Ovary (tissue), 9 donors: ENCODE results near the gene CRLF1. TPM values are rescaled to one million over a fixed set of nuclear protein-coding genes. Genes with fewer than 3 reads are reported as not detected.

ENCODE experiments used
- DNase-seq, 5 donors: peaks; one replicate each; pipeline ENCODE4 v3.0.0-alpha.2; 2019 to 2020
- H3K27ac ChIP-seq, 2 donors: fragments of 200-600 bp; one replicate each; pipeline versions ENCODE4 v1.5.1 to v1.8.0; 2019 to 2022
- H3K27me3 ChIP-seq: fragments of 200-600 bp; one replicate; pipeline ENCODE4 v1.8.0; 2022
- H3K36me3 ChIP-seq: fragments of 200-600 bp; sonication (generic); one replicate; pipeline ENCODE4 v1.5.1; 2019
- H3K4me1 ChIP-seq: one replicate; pipeline ENCODE4 v1.8.1; 2013; ENCODE audit warnings: mild to moderate bottlenecking, moderate library complexity; ENCODE audit not compliant: insufficient read depth
- H3K4me3 ChIP-seq: fragments of 200-600 bp; sonication (generic); one replicate; pipeline ENCODE4 v1.5.1; 2017
- H3K9me3 ChIP-seq, 2 donors: fragments of 200-600 bp in 1 of 2; sonication (generic) in 1 of 2; one replicate each; pipeline versions ENCODE4 v1.5.1 to v1.8.1; 2013 to 2019; ENCODE audit warnings: mild to moderate bottlenecking in 1 of 2, moderate library complexity in 1 of 2
- EP300 ChIP-seq: sonication (generic); formaldehyde crosslinking; IDR thresholded peaks from one replicate; pipeline ENCODE4 v1.6.1; 2017; ENCODE audit warnings: antibody characterized with exemption
- POLR2A ChIP-seq: fragments of 450-650 bp; IDR thresholded peaks from one replicate; pipeline ENCODE4 v1.6.1; 2017; ENCODE audit warnings: antibody characterized with exemption, mild to moderate bottlenecking, moderate library complexity
- WGBS, 3 donors: extraction: QIAGEN DNeasy Blood & Tissue Kit in 1 of 3; methylation state at CpG; one replicate each; pipeline versions ENCODE4 v1.1.5 to v1.1.7; 2013 to 2017; 5-methylcytosine and 5-hydroxymethylcytosine counted together
- intact Hi-C, 4 donors: fragments of 100-400 bp; cut with DNase I; formaldehyde crosslinking; loops; one replicate each; pipeline versions ENCODE4 v1.11.0 to v1.15.1; 2022 to 2023
- polyA plus RNA-seq, 2 donors: library from polyadenylated mRNA; stranded (reverse); fragments of 200-250 nt in 1 of 2; fragments of 350-450 nt in 1 of 2; fragmentation: Illumina TruSeq in 1 of 2; extraction: RNeasy Lipid Tissue Mini Kit (QIAGEN cat#74804) in 1 of 2; gene quantifications; one replicate each; pipeline ENCODE4 v1.2.3, GENCODE V29; 2013 to 2014
- total RNA-seq, 7 donors: library from RNA; depleted of rRNA in 2 of 7; stranded (reverse); fragments of >200 nt in 2 of 7; fragmentation: NEBNext Ultra II Directional in 3 of 7; extraction: Animal tissue kit (Norgen Biotek cat#: 25700) in 3 of 7; gene quantifications; one replicate each; pipeline versions ENCODE4 v1.1.0 to v1.2.4, GENCODE V29; 2016 to 2023
- TF ChIP-seq, protein P1 (sequence below), 3 donors: fragments of 450-650 bp in 2 of 3; fragments of 200-600 bp in 1 of 3; IDR thresholded peaks; one replicate each; pipeline versions ENCODE4 v1.5.1 to v1.8.0; 2016 to 2022; ENCODE audit warnings: antibody characterized with exemption in 3 of 3, mild to moderate bottlenecking in 1 of 3
- donor health status: DM: no; HTN: no; CAD: no; lungs with moderate emphysema.
- donor health status: DM: no; HTN: no; CAD: no.
- donor health status: Bipolar disorder and iron deficiency.
- donor health status: DM: yes; HTN: yes; CAD: no.
- donor health status: DM: no; HTN: no; CAD: no.
- donor health status: DM: yes; HTN: yes; CAD: no.

Gene CRLF1
- total and polyA plus RNA-seq, 9 donors, result 0.51 to 1.2 (median 1.0) TPM; not detected in 3

DNA sequence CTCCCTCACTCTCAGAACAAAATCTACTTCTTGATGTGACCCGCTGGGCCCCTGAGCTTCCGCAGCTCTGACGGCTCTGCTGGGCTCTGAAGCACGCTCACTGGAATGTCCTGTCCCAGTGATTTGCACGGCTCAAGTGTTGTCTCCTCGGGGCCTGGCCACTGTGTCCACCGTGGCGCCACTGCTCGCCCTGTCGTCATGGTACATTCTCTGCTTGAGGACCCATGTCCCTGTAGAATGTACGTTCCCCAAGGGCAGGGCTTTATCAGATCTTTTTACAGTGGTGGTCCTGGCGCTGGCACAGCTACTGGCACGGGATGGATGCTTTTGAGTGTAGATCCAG, 42.3 kb upstream of the CRLF1 start:
- H3K9me3 ChIP-seq, result no peaks in the 10 kb centered on the region
- intact Hi-C loops, result no loop called here
- no peaks in the 10 kb centered on the region for H3K36me3 ChIP-seq
- H3K27ac ChIP-seq, result peak overlapping the region; percentile 18 to 90
- H3K27me3 ChIP-seq, result no peaks in the 10 kb centered on the region
- TF ChIP-seq, protein P1, sequence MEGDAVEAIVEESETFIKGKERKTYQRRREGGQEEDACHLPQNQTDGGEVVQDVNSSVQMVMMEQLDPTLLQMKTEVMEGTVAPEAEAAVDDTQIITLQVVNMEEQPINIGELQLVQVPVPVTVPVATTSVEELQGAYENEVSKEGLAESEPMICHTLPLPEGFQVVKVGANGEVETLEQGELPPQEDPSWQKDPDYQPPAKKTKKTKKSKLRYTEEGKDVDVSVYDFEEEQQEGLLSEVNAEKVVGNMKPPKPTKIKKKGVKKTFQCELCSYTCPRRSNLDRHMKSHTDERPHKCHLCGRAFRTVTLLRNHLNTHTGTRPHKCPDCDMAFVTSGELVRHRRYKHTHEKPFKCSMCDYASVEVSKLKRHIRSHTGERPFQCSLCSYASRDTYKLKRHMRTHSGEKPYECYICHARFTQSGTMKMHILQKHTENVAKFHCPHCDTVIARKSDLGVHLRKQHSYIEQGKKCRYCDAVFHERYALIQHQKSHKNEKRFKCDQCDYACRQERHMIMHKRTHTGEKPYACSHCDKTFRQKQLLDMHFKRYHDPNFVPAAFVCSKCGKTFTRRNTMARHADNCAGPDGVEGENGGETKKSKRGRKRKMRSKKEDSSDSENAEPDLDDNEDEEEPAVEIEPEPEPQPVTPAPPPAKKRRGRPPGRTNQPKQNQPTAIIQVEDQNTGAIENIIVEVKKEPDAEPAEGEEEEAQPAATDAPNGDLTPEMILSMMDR (IDR thresholded peaks at IDR 0.05), result no peak
- TF ChIP-seq EP300 (no peak), POLR2A (no peak)
- peaks cover 20% of the 10 kb centered on the region for H3K4me1 ChIP-seq
- peak in 2 of 5 donors; percentile 44 to 45 for DNase-seq
- no peak overlapping the region for H3K4me3 ChIP-seq
- 69 to 78% (median 74%) methylated on average over 13 of the region's 13 CpGs for WGBS, 3 donors

DNA sequence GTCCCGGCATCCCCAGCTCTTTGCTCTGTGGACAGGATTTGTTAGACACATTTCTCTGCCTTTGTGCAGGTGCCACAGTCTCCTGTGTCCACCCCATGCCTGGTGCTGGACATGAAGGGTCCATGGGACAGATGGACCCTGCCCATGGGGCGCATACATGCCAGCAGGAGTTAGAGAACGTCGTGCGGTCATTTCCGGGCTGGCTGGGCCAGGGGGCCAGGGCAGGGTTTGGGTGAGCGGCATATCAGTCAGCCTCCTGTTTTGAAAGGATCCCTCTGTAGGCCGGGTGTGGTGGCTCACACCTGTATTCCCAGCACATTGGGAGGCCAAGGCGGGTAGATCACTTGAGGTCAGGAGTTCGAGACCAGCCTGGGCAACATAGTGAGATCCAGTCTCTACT, 41.2 kb upstream of the CRLF1 start:
- no peak overlapping the region for H3K27ac ChIP-seq
- H3K4me1 ChIP-seq, result peaks cover 20% of the 10 kb centered on the region
- no peaks in the 10 kb centered on the region for H3K9me3 ChIP-seq
- WGBS, 3 donors, result 90 to 98% (median 95%) methylated on average over 10 of the region's 10 CpGs
- no peaks in the 10 kb centered on the region for H3K27me3 ChIP-seq
- no peak for DNase-seq
- no peak overlapping the region for H3K4me3 ChIP-seq
- no peak for TF ChIP-seq POLR2A
- no peak for TF ChIP-seq EP300
- TF ChIP-seq, protein P1 (IDR thresholded peaks at IDR 0.05), result no peak
- intact Hi-C loops, result no loop called here
- H3K36me3 ChIP-seq, result no peaks in the 10 kb centered on the region

DNA sequence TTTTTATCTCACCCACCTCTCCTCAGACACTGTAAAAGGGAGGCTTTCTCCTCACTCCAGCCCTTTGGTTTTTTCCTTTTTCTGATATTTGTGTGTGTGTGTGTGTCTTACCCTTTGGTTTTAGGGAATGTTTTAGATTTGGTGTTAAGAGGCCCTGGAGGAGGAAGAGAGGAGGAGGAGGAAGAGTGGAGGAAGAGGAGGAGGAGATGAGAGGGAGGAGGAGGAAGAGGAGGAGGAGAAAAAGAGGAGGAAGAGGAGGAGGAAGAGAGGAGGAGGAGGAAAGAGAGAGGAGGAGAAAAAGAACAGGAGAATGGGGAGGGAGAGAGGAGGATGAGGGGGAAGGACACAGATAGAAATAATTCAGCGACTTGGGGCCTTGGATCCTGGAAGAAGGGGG, 40.8 kb upstream of the CRLF1 start:
- intact Hi-C loops, result no loop called here
- no peak overlapping the region for H3K4me3 ChIP-seq
- H3K27ac ChIP-seq, result no peak overlapping the region
- no peak for TF ChIP-seq EP300
- no peak for TF ChIP-seq POLR2A
- TF ChIP-seq, protein P1 (IDR thresholded peaks at IDR 0.05), result no peak
- peaks cover 20% of the 10 kb centered on the region for H3K4me1 ChIP-seq
- no peaks in the 10 kb centered on the region for H3K9me3 ChIP-seq
- H3K36me3 ChIP-seq, result no peaks in the 10 kb centered on the region
- H3K27me3 ChIP-seq, result no peaks in the 10 kb centered on the region
- 69 to 76% (median 74%) methylated on average over 1 of the region's 1 CpG for WGBS, 3 donors
- no peak for DNase-seq

DNA sequence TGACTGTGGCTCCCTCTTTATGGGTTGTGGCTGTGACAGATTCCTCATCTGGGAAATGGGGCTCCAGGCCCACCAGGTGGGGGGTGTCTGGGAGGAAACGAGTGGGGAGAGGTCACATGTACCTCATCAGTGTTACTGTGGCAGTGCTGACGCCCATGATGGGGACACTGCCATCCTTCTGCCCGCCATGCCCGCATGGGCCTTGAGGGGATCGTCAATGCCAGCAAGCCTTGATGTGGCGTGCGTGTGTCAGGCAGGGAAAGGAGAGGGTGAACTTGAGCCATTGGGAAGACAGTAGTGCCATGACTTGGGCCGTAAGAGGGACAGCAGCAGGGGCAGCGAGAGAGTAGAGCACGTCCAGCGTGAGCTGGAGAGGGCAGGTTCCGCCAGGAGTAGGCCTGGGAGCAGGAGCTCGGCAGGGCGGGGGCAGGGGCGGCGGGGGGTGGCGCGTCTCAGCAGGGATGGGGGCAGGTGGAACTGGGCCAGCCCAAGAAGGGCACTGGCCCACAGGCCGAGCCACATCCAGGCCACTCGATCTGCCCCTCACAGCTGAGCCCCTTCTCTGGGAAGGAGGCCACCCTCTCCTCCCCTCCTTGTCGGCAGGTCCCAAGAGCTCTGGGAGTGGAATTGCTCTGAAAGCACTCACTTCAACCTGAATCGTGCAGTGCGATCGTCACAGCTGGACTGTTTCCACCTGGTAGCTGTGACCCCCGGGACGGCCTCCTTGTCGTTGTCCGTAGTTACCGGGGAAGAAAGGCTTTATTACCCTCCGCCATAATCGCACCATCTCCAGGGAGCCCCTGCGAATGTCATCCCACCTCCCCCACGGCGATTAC, 40.2 kb upstream of the CRLF1 start:
- WGBS, 3 donors, result 90 to 91% (median 90%) methylated on average over 34 of the region's 34 CpGs
- no peak for DNase-seq
- H3K27ac ChIP-seq, result no peak overlapping the region
- H3K4me3 ChIP-seq, result no peak overlapping the region
- no peaks in the 10 kb centered on the region for H3K27me3 ChIP-seq
- no peaks in the 10 kb centered on the region for H3K36me3 ChIP-seq
- TF ChIP-seq, protein P1 (IDR thresholded peaks at IDR 0.05), result no peak
- TF ChIP-seq POLR2A (no peak), EP300 (no peak)
- H3K4me1 ChIP-seq, result peaks cover 20% of the 10 kb centered on the region
- intact Hi-C loops, result no loop called here
- no peaks in the 10 kb centered on the region for H3K9me3 ChIP-seq
